ENCODE results near the gene LECT2.

The LECT2 gene

GRCh38 chr5:135979510-135979909 is 24.7 kb upstream of the LECT2 start:
- Histone ChIP-seq H3K4me1 (ENCODE audit: control insufficient read depth, insufficient read depth, low read length) (no peaks in the 10 kb centered on the region), H3K36me3 (ENCODE audit: control insufficient read depth, insufficient read depth, low read length) (no peaks in the 10 kb centered on the region), H3K4me3 (ENCODE audit: insufficient read depth, low read depth, low read length) (no peak overlapping the region), H3K27ac (ENCODE audit: insufficient read depth, low read depth, low read length, poor library complexity, severe bottlenecking) (no peak overlapping the region), H3K27me3 (ENCODE audit: control insufficient read depth, insufficient read depth, low read length, poor library complexity, severe bottlenecking) (no peaks in the 10 kb centered on the region), H3K9me3 (ENCODE audit: control insufficient read depth, low read length) (no peaks in the 10 kb centered on the region)
- WGBS, 2 experiments = 100% methylated on average over 1 of the region's 1 CpG

- Histone ChIP-seq H3K27ac (ENCODE audit: insufficient read depth, low read depth, low read length, poor library complexity, severe bottlenecking) (no peak overlapping the region), H3K4me3 (ENCODE audit: insufficient read depth, low read depth, low read length) (no peak overlapping the region), H3K9me3 (ENCODE audit: control insufficient read depth, low read length) (no peaks in the 10 kb centered on the region), H3K36me3 (ENCODE audit: control insufficient read depth, insufficient read depth, low read length) (no peaks in the 10 kb centered on the region), H3K4me1 (ENCODE audit: control insufficient read depth, insufficient read depth, low read length) (no peaks in the 10 kb centered on the region), H3K27me3 (ENCODE audit: control insufficient read depth, insufficient read depth, low read length, poor library complexity, severe bottlenecking) (no peaks in the 10 kb centered on the region)
- 100% methylated on average over 2 of the region's 2 CpGs for WGBS, 2 experiments
Measured at GRCh38 chr5:135978993-135979392, 24.2 kb upstream of the LECT2 start.

GRCh38 chr5:135978212-135978631 is 23.4 kb upstream of the LECT2 start:
- no peak overlapping the region for H3K4me3 ChIP-seq (ENCODE audit: insufficient read depth, low read depth, low read length)
- H3K27ac ChIP-seq (ENCODE audit: insufficient read depth, low read depth, low read length, poor library complexity, severe bottlenecking) = no peak overlapping the region
- 82 to 90% methylated on average over 3 to 4 of the region's 4 CpGs for WGBS, 2 experiments
- no peaks in the 10 kb centered on the region for H3K36me3 ChIP-seq (ENCODE audit: control insufficient read depth, insufficient read depth, low read length)
- no peaks in the 10 kb centered on the region for H3K4me1 ChIP-seq (ENCODE audit: control insufficient read depth, insufficient read depth, low read length)
- no peaks in the 10 kb centered on the region for H3K27me3 ChIP-seq (ENCODE audit: control insufficient read depth, insufficient read depth, low read length, poor library complexity, severe bottlenecking)
- H3K9me3 ChIP-seq (ENCODE audit: control insufficient read depth, low read length) = no peaks in the 10 kb centered on the region

- Histone ChIP-seq H3K27ac (ENCODE audit: insufficient read depth, low read depth, low read length, poor library complexity, severe bottlenecking) (no peak overlapping the region), H3K9me3 (ENCODE audit: control insufficient read depth, low read length) (no peaks in the 10 kb centered on the region), H3K4me1 (ENCODE audit: control insufficient read depth, insufficient read depth, low read length) (no peaks in the 10 kb centered on the region), H3K36me3 (ENCODE audit: control insufficient read depth, insufficient read depth, low read length) (no peaks in the 10 kb centered on the region), H3K27me3 (ENCODE audit: control insufficient read depth, insufficient read depth, low read length, poor library complexity, severe bottlenecking) (no peaks in the 10 kb centered on the region), H3K4me3 (ENCODE audit: insufficient read depth, low read depth, low read length) (no peak overlapping the region)
- WGBS, 2 experiments = 9% methylated on average over 17 of the region's 17 CpGs
Measured at GRCh38 chr5:135977375-135977928, 22.7 kb upstream of the LECT2 start.

- H3K4me1 ChIP-seq (ENCODE audit: control insufficient read depth, insufficient read depth, low read length) = no peaks in the 10 kb centered on the region
- H3K27ac ChIP-seq (ENCODE audit: insufficient read depth, low read depth, low read length, poor library complexity, severe bottlenecking) = no peak overlapping the region
- H3K9me3 ChIP-seq (ENCODE audit: control insufficient read depth, low read length) = no peaks in the 10 kb centered on the region
- H3K27me3 ChIP-seq (ENCODE audit: control insufficient read depth, insufficient read depth, low read length, poor library complexity, severe bottlenecking) = no peaks in the 10 kb centered on the region
- no peak overlapping the region for H3K4me3 ChIP-seq (ENCODE audit: insufficient read depth, low read depth, low read length)
- 91 to 93% methylated on average over 7 of the region's 7 CpGs for WGBS, 2 experiments
- H3K36me3 ChIP-seq (ENCODE audit: control insufficient read depth, insufficient read depth, low read length) = no peaks in the 10 kb centered on the region
Measured at GRCh38 chr5:135976216-135976615, 21.4 kb upstream of the LECT2 start.

- 72 to 94% methylated on average over 4 of the region's 4 CpGs for WGBS, 2 experiments
- no peaks in the 10 kb centered on the region for H3K4me1 ChIP-seq (ENCODE audit: control insufficient read depth, insufficient read depth, low read length)
- no peaks in the 10 kb centered on the region for H3K27me3 ChIP-seq (ENCODE audit: control insufficient read depth, insufficient read depth, low read length, poor library complexity, severe bottlenecking)
Measured at GRCh38 chr5:135975122-135975521, 20.3 kb upstream of the LECT2 start.

GRCh38 chr5:135974021-135974600 is 19.3 kb upstream of the LECT2 start:
- Histone ChIP-seq H3K4me1 (ENCODE audit: control insufficient read depth, insufficient read depth, low read length) (no peaks in the 10 kb centered on the region), H3K27me3 (ENCODE audit: control insufficient read depth, insufficient read depth, low read length, poor library complexity, severe bottlenecking) (no peaks in the 10 kb centered on the region), H3K27ac (ENCODE audit: insufficient read depth, low read depth, low read length, poor library complexity, severe bottlenecking) (no peak overlapping the region), H3K36me3 (ENCODE audit: control insufficient read depth, insufficient read depth, low read length) (no peaks in the 10 kb centered on the region), H3K9me3 (ENCODE audit: control insufficient read depth, low read length) (no peaks in the 10 kb centered on the region), H3K4me3 (ENCODE audit: insufficient read depth, low read depth, low read length) (no peak overlapping the region)

More at GRCh38 chr5:135975122-135975521, 20.3 kb upstream of the LECT2 start:
- no peaks in the 10 kb centered on the region for H3K36me3 ChIP-seq (ENCODE audit: control insufficient read depth, insufficient read depth, low read length)
- no peaks in the 10 kb centered on the region for H3K9me3 ChIP-seq (ENCODE audit: control insufficient read depth, low read length)
- H3K4me3 ChIP-seq (ENCODE audit: insufficient read depth, low read depth, low read length) = no peak overlapping the region
- no peak overlapping the region for H3K27ac ChIP-seq (ENCODE audit: insufficient read depth, low read depth, low read length, poor library complexity, severe bottlenecking)

GRCh38 chr5:135973323-135974020 is 18.7 kb upstream of the LECT2 start:
- H3K4me3 ChIP-seq (ENCODE audit: insufficient read depth, low read depth, low read length) = no peak overlapping the region
- WGBS, 2 experiments = 92 to 95% methylated on average over 2 of the region's 2 CpGs
- no peaks in the 10 kb centered on the region for H3K27me3 ChIP-seq (ENCODE audit: control insufficient read depth, insufficient read depth, low read length, poor library complexity, severe bottlenecking)
- H3K36me3 ChIP-seq (ENCODE audit: control insufficient read depth, insufficient read depth, low read length) = no peaks in the 10 kb centered on the region
- no peaks in the 10 kb centered on the region for H3K9me3 ChIP-seq (ENCODE audit: control insufficient read depth, low read length)
- no peak overlapping the region for H3K27ac ChIP-seq (ENCODE audit: insufficient read depth, low read depth, low read length, poor library complexity, severe bottlenecking)
- H3K4me1 ChIP-seq (ENCODE audit: control insufficient read depth, insufficient read depth, low read length) = no peaks in the 10 kb centered on the region

- H3K9me3 ChIP-seq (ENCODE audit: control insufficient read depth, low read length) = no peaks in the 10 kb centered on the region
- H3K4me3 ChIP-seq (ENCODE audit: insufficient read depth, low read depth, low read length) = no peak overlapping the region
- WGBS, 2 experiments = 55 to 83% methylated on average over 1 of the region's 1 CpG
- no peaks in the 10 kb centered on the region for H3K4me1 ChIP-seq (ENCODE audit: control insufficient read depth, insufficient read depth, low read length)
- no peaks in the 10 kb centered on the region for H3K36me3 ChIP-seq (ENCODE audit: control insufficient read depth, insufficient read depth, low read length)
- no peaks in the 10 kb centered on the region for H3K27me3 ChIP-seq (ENCODE audit: control insufficient read depth, insufficient read depth, low read length, poor library complexity, severe bottlenecking)
- H3K27ac ChIP-seq (ENCODE audit: insufficient read depth, low read depth, low read length, poor library complexity, severe bottlenecking) = no peak overlapping the region
Measured at GRCh38 chr5:135971701-135972100, 16.9 kb upstream of the LECT2 start.

- WGBS, 2 experiments = 98% methylated on average over 3 of the region's 3 CpGs
- H3K4me3 ChIP-seq (ENCODE audit: insufficient read depth, low read depth, low read length) = no peak overlapping the region
- H3K27ac ChIP-seq (ENCODE audit: insufficient read depth, low read depth, low read length, poor library complexity, severe bottlenecking) = no peak overlapping the region
- no peaks in the 10 kb centered on the region for H3K9me3 ChIP-seq (ENCODE audit: control insufficient read depth, low read length)
- no peaks in the 10 kb centered on the region for H3K36me3 ChIP-seq (ENCODE audit: control insufficient read depth, insufficient read depth, low read length)
- no peaks in the 10 kb centered on the region for H3K27me3 ChIP-seq (ENCODE audit: control insufficient read depth, insufficient read depth, low read length, poor library complexity, severe bottlenecking)
- no peaks in the 10 kb centered on the region for H3K4me1 ChIP-seq (ENCODE audit: control insufficient read depth, insufficient read depth, low read length)
Measured at GRCh38 chr5:135966790-135967189, 12.0 kb upstream of the LECT2 start.
